Fibroblast of the aortic adventitia (primary cell): ENCODE measurements around the gene NUAK2. TPM values are rescaled to one million over a fixed set of nuclear protein-coding genes. Genes with fewer than 3 reads are reported as not detected.

Experiments used
- DNase-seq: peaks from one replicate; pipeline ENCODE4 v3.0.0-alpha.2; 2010; ENCODE audit warnings: low read depth
- H3K4me3 ChIP-seq: 2 replicates; pipeline ENCODE4 v1.5.1; 2011; ENCODE audit warnings: low read depth, mild to moderate bottlenecking, control low read depth, low read length, moderate library complexity
- CTCF ChIP-seq: IDR thresholded peaks from 2 replicates; pipeline ENCODE4 v1.5.1; 2011; ENCODE audit warnings: mild to moderate bottlenecking, low read length, control low read depth, inconsistent platforms; ENCODE audit not compliant: insufficient read depth
- total RNA-seq: library from RNA; depleted of rRNA; stranded (reverse); fragments of >200 nt; gene quantifications from 2 replicates; pipeline ENCODE4 v1.2.3, GENCODE V29; 2012; ENCODE audit warnings: low replicate concordance

NUAK2 gene
- total RNA-seq, 1 donor: 2.9 TPM

GRCh38 chr1:205319081-205320018 is 2.2 kb downstream of the NUAK2 start:
- DNase-seq: peak; percentile 89
- TF ChIP-seq CTCF: no peak
- H3K4me3 ChIP-seq: peak overlapping the region; percentile 59

- H3K4me3 ChIP-seq: peak overlapping the region; percentile 59
- TF ChIP-seq CTCF: no peak
- no peak for DNase-seq
Measured at GRCh38 chr1:205318231-205318991, 3.1 kb downstream of the NUAK2 start.

GRCh38 chr1:205317311-205317917 is 4.1 kb downstream of the NUAK2 start:
- H3K4me3 ChIP-seq: no peak overlapping the region
- TF ChIP-seq CTCF: no peak
- no peak for DNase-seq

- no peak for DNase-seq
- H3K4me3 ChIP-seq: no peak overlapping the region
- no peak for TF ChIP-seq CTCF
Measured at GRCh38 chr1:205316161-205316566, 5.4 kb downstream of the NUAK2 start.

- TF ChIP-seq CTCF: no peak
- DNase-seq: no peak
- H3K4me3 ChIP-seq: no peak overlapping the region
Measured at GRCh38 chr1:205315008-205315618, 6.4 kb downstream of the NUAK2 start.

GRCh38 chr1:205313563-205314308 is 7.8 kb downstream of the NUAK2 start:
- H3K4me3 ChIP-seq: no peak overlapping the region
- DNase-seq: peak; percentile 79

More at GRCh38 chr1:205313563-205314308, 7.8 kb downstream of the NUAK2 start:
- TF ChIP-seq CTCF: no peak
